Kidney epithelial cell (primary cell): ENCODE results near the gene CTNS. TPM values are rescaled to one million over a fixed set of nuclear protein-coding genes. Genes with fewer than 3 reads are reported as not detected.

Experiments
- DNase-seq: peaks from one replicate; pipeline ENCODE4 v3.0.0-alpha.2; 2010; ENCODE audit warnings: low read depth
- H3K27me3 ChIP-seq: 2 replicates; pipeline ENCODE4 v1.6.0; 2011; ENCODE audit warnings: low read length; ENCODE audit not compliant: control insufficient read depth, insufficient read depth
- H3K36me3 ChIP-seq: 2 replicates; pipeline ENCODE4 v1.5.1; 2011; ENCODE audit warnings: low read length; ENCODE audit not compliant: control insufficient read depth, insufficient read depth
- H3K4me3 ChIP-seq: 2 replicates; pipeline ENCODE4 v1.5.1; 2011; ENCODE audit warnings: low read depth, mild to moderate bottlenecking, control low read depth, low read length
- total RNA-seq: library from RNA; depleted of rRNA; stranded (reverse); fragments of >200 nt; gene quantifications from 2 replicates; pipeline ENCODE4 v1.2.3, GENCODE V29; 2015
- TF ChIP-seq, protein P1 (sequence below): IDR thresholded peaks from 2 replicates; pipeline ENCODE4 v1.5.1; 2011; ENCODE audit warnings: mild to moderate bottlenecking, moderate library complexity, low read length, control low read depth, inconsistent platforms; ENCODE audit not compliant: insufficient read depth, poor library complexity, severe bottlenecking

The CTNS gene
- total RNA-seq, 1 donor from 2014 or later, result 55.4 TPM

DNA sequence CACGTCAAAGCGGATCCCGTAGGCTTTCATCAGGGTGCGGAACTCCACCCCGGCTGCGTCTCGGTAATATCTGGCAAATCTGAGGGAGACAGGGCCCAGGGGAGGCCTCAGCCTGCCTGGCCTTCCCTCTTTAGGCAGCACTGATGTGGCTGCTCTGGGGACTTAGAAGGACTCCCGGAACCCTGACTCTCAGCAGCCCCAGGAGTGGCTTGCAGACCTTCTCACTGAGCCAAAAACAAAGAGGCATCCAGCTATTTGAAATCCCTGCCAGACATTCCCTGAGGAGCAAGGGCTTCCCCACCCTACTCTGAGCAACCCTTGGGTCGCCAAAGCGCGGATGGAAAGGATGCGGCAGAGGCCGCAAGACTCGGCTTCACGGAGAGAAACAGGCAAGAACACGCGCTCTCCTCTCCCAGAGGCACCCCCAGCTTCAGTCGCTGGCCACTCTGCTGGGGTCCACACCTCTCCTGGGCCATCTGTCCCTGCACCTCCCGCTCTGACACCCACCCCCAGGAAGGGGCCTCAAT, 51.5 kb downstream of the CTNS start:
- Histone ChIP-seq H3K4me3 (no peak overlapping the region), H3K36me3 (no peaks in the 10 kb centered on the region), H3K27me3 (peaks cover 5% of the 10 kb centered on the region)
- TF ChIP-seq, protein P1, sequence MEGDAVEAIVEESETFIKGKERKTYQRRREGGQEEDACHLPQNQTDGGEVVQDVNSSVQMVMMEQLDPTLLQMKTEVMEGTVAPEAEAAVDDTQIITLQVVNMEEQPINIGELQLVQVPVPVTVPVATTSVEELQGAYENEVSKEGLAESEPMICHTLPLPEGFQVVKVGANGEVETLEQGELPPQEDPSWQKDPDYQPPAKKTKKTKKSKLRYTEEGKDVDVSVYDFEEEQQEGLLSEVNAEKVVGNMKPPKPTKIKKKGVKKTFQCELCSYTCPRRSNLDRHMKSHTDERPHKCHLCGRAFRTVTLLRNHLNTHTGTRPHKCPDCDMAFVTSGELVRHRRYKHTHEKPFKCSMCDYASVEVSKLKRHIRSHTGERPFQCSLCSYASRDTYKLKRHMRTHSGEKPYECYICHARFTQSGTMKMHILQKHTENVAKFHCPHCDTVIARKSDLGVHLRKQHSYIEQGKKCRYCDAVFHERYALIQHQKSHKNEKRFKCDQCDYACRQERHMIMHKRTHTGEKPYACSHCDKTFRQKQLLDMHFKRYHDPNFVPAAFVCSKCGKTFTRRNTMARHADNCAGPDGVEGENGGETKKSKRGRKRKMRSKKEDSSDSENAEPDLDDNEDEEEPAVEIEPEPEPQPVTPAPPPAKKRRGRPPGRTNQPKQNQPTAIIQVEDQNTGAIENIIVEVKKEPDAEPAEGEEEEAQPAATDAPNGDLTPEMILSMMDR, result no peak
- no peak for DNase-seq

DNA sequence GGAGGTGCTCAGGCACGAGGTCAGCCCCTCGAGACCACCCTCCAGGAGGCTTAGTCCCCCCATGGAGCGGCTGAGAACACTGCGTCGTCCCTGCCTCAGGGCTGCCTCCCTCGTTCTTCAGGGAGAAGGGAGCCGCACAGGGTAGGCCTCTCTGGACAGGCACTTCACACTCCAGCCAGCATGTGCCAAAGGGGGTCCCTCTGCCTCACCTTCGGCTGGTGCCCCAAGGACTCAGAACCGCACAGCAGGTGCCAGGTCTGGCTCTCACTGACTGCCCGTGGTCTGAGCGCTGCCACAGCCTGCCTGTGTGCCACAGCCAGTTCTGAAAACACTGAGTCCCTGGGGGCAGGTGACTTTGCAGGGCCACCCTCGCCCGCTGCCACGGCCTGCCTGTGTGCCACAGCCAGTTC, 52.3 kb downstream of the CTNS start:
- peaks cover 5% of the 10 kb centered on the region for H3K27me3 ChIP-seq
- no peak overlapping the region for H3K4me3 ChIP-seq
- DNase-seq, result no peak
- TF ChIP-seq, protein P1, result no peak
- H3K36me3 ChIP-seq, result no peaks in the 10 kb centered on the region

DNA sequence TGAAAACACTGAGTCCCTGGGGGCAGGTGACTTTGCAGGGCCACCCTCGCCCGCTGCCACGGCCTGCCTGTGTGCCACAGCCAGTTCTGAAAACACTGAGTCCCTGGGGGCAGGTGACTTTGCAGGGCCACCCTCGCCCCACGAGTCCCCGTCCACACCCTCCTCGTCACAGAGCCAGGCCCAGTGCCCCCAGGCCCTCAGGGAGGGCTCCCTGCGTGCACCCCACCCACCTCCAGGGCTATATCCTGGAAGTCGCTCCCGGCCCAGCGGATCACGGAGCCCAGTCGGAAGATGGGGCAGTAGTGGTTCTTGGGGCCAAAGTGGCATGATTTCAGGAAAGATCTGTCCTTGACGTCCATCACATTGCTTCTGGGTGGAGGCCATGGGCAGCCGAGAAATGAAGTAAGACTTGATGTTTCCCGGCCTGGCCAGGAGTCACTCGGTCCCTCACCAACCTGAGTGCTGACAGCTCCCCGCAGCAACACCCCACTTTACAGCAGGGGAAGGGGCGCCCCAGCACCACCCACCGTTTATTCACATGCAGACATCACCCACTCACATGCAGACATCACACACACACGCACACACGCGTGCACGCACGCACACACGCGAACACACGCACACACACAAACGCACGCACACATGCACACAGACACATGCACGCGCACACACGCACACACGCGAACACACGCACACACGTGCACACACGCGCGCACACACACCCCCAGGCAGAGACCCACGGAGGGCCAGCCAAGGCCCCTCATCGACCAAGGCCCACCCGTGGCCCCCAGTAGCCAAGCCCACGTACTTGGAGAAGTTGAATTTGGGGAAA, 52.9 kb downstream of the CTNS start:
- no peak overlapping the region for H3K4me3 ChIP-seq
- TF ChIP-seq, protein P1, result no peak
- peaks cover 5% of the 10 kb centered on the region for H3K27me3 ChIP-seq
- no peak for DNase-seq
- H3K36me3 ChIP-seq, result no peaks in the 10 kb centered on the region

DNA sequence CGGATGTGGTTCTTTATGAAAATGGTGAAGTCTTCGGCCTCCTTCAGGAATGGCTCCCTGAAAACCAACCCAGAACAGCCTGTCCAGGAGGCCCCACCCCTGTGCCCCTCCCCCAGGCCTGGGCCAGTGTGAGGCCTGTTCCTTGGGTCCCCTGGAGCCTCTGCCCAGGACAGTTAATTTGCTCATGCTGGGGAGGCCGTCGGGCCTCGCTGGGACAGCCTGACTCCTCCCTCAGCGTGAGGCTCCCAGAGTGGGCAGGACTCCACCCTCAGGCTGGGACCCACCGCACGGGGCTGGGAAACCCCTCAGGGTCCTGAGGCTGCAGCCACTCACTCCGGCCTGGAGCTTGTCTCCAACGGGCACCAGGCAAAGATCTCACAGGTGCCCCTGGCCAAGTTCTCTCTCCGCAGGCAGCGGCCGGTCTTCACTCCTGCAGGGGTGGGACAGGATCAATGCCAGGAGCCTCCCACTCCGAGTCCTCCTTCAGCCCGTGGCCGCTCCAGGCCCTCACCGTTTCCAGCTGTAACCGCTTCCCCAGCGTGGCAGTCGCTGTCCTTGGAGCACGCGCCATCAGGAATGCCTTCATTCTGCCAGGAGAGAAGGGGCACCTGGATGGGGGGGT, 53.6 kb downstream of the CTNS start:
- TF ChIP-seq, protein P1, result no peak
- DNase-seq, result no peak
- no peak overlapping the region for H3K4me3 ChIP-seq
- peaks cover 3% of the 10 kb centered on the region for H3K27me3 ChIP-seq
- H3K36me3 ChIP-seq, result no peaks in the 10 kb centered on the region

DNA sequence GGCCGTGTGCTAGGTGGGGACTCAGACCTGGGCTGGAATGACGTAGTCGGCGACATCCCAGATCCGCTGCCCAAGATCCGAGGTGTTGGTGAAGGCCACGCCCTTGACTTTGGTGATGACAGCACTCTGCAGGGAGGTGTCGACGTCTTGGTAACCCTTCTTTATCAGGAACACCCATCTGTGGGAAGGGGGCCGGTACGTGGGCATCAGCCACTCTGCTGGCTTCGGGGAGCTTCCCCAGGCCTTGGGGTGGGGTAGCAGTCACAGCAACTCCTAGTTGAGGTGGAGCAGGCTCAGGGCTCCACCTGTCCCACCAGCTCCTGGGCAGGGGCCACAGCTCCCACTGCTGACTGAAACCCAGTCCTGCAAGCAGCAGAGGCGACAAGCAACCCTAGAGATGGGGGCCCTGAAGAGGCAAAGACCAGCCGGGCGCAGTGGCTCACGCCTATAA, 55.1 kb downstream of the CTNS start:
- no peaks in the 10 kb centered on the region for H3K36me3 ChIP-seq
- H3K4me3 ChIP-seq, result no peak overlapping the region
- H3K27me3 ChIP-seq, result peaks cover 1% of the 10 kb centered on the region
- DNase-seq, result no peak
- TF ChIP-seq, protein P1, result no peak

DNA sequence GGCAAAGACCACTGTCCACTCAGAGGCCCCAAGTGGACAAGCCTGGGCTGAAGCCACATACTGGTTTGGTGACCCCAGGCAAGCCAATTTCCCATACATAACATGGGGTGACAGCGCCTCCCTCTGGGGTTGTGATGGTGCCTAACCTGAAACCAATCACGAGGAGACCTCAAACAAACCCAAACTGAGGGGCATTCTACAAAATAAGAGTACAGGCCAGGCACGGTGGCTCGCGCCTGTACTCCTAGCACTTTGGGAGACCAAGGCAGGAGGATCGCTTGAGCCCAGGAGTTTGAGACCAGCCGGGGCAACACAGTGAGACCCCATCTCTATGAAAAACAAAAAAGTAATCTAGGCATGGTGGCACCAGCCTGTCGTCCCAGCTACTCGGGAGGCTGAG, 55.8 kb downstream of the CTNS start:
- DNase-seq, result no peak
- TF ChIP-seq, protein P1, result no peak
- peaks cover 3% of the 10 kb centered on the region for H3K27me3 ChIP-seq
- no peak overlapping the region for H3K4me3 ChIP-seq
- H3K36me3 ChIP-seq, result no peaks in the 10 kb centered on the region
